ENCODE measurements around the gene IGSF6. TPM values are rescaled to one million over a fixed set of nuclear protein-coding genes. Genes with fewer than 3 reads are reported as not detected.
"Not testable (repeated sequence)": the region's sequence is repeated elsewhere in the genome, so short reads cannot be mapped to it uniquely, and the experiment has no call there.

Gene IGSF6
- total and polyA plus RNA-seq, 2 donors: 1.4 to 4.0 TPM

DNA sequence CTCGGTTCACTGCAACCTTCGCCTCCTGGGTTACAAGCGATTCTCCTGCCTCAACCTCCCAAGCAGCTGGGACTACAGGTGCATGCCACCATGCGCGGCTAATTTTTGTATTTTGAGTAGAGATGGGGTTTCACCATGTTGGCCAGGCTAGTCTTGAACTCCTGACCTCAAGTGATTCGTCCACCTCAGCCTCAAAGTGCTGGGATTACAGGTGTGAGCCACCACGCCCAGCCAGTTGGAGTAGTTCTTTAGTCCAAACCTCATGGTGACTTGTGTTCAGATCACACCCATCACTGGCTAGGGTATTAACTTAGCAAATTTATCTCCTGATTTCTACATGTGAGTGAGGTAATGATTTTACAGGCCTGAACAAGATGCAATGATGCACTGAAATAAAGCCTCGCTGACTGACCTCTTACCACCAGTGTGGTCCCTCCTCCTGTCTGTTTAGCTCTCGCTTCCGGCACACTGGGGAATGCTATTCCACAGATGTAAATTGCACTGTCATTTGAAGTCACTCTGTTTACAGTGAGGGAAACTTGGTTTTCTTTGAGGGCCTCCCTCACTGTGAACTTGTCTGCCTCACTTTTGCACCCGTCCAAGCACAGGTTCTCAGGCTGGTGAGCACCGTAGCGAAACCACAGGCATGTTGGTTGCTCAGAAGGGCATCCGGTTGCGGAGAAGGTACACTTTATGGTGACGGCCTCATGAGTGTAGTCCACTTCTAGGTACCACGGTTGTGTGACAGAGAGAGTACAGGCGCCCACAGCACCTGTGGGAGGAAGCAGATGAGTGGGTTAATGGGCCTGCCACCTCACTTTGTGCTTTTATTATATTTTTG is 5.5 kb downstream of the IGSF6 start:
- 92% methylated on average over 18 of the region's 18 CpGs for WGBS
- DNase-seq (ENCODE audit: extremely low spot score): no peak
- Histone ChIP-seq H3K4me1 (ENCODE audit: insufficient read depth) (no peaks in the 10 kb centered on the region), H3K4me3 (ENCODE audit: low read depth, low read length) (no peak overlapping the region), H3K27ac (ENCODE audit: low read depth) (no peak overlapping the region), H3K36me3 (ENCODE audit: insufficient read depth) (no peaks in the 10 kb centered on the region)

DNA sequence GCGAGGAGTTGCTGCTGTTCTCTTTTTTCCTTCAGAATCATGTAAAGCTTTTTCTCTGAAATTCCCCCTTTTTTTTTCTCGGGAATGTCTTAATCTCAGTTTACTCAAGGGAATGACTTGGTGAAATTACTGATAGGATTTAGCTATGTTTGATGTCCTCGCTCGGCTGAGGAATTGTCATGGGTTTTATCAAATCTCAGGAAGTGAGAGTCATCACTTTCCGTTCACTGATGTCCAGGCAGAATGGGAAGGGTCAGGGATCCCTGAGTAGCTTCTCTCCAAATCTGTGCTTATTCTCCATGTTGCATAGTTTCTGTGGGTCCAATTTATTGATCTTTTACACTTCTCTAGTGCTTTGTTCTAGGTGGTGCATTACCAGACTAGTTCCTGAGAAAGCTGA is 6.3 kb downstream of the IGSF6 start:
- DNase-seq (ENCODE audit: extremely low spot score): no peak
- peak overlapping the region; percentile 8 for H3K4me3 ChIP-seq (ENCODE audit: low read depth, low read length)
- no peaks in the 10 kb centered on the region for H3K4me1 ChIP-seq (ENCODE audit: insufficient read depth)
- H3K36me3 ChIP-seq (ENCODE audit: insufficient read depth): no peaks in the 10 kb centered on the region
- WGBS: 49% methylated on average over 5 of the region's 5 CpGs
- H3K27ac ChIP-seq (ENCODE audit: low read depth): no peak overlapping the region

DNA sequence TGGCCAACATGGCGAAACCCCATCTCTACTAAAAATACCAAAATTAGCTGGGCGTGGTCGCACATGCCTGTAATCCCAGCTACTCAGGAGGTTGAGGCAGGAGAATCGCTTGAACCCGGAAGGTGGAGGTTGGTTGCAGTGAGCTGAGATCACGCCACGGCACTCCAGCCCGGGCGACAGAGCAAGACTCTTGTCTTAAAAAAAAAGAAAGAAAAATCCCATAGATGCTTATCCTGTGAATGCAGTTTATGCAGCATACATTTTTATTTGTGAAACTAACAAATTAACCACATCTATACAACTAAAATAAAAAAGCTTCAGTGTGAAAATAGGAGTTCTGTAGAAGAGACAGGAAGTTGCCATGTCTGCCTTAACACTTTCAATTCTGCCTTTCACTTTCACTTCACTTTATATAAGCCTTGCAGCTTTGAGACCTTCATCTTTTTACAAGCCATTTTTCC is 7.1 kb downstream of the IGSF6 start:
- no peak overlapping the region for H3K27ac ChIP-seq (ENCODE audit: low read depth)
- no peak for DNase-seq (ENCODE audit: extremely low spot score)
- H3K36me3 ChIP-seq (ENCODE audit: insufficient read depth): no peaks in the 10 kb centered on the region
- 65% methylated on average over 9 of the region's 9 CpGs for WGBS
- no peaks in the 10 kb centered on the region for H3K4me1 ChIP-seq (ENCODE audit: insufficient read depth)
- peak overlapping the region; percentile 23 for H3K4me3 ChIP-seq (ENCODE audit: low read depth, low read length)

DNA sequence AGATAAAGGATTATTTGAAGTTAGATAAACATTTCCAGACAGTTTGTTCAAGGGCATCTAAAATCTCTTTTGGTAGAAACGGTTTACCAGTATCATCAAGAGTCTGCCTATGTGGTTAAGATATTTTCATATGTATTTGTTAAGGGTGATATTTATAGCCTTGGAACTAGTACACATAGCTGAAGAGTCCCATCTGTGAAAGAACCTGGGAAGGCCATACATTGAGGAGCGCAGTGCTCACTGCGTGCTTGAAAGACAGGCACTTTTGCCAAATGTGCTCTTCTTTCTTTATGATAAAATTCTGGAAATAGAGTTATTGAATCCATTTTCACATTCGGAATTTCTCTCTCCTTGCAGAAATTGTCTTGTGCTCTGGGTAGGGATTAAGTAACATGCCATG is 7.7 kb downstream of the IGSF6 start:
- Histone ChIP-seq H3K36me3 (ENCODE audit: insufficient read depth) (no peaks in the 10 kb centered on the region), H3K4me1 (ENCODE audit: insufficient read depth) (no peaks in the 10 kb centered on the region), H3K4me3 (ENCODE audit: low read depth, low read length) (no peak overlapping the region), H3K27ac (ENCODE audit: low read depth) (no peak overlapping the region)
- DNase-seq (ENCODE audit: extremely low spot score): no peak
- 68% methylated on average over 4 of the region's 4 CpGs for WGBS

DNA sequence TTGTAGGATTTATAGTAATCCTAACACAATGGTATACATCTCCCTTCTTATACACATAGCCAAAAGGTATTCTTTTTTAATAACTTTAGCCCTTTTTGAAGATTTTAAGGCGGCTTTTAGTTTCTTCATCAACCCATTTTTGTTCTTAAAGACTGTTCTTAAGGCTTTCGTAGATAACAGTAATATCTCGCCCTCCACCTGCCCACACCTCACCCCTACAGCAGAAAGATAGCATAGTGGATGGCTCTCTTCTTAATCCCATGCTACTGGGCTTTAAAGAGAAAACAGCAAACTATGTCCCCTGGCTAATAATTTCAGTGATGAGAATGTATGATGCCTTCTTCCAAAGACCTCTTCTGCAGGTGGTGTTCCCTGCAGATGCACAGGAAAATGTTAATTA is 8.6 kb downstream of the IGSF6 start:
- WGBS: 99% methylated on average over 3 of the region's 3 CpGs

DNA sequence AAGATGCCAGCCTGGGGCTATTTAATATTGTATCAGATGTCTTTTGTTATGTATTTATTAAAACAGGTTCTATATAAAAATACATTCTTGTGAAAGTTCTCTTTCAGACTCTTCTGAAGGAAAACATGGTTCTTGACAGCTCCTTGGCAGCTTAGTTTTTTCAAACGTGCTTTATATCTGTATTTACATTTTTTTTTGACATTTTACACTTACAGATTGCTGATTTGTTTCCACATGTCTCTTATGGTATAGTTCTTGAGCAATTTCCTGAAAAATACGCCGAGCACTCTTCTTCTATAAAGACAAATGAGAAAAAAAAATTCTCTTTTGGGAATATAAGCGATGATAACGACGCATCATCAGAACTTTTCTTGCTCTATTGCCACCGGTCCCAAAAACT is 9.5 kb downstream of the IGSF6 start:
- no peak overlapping the region for H3K27ac ChIP-seq (ENCODE audit: low read depth)
- H3K36me3 ChIP-seq (ENCODE audit: insufficient read depth): no peaks in the 10 kb centered on the region
- DNase-seq (ENCODE audit: extremely low spot score): no peak
- no peaks in the 10 kb centered on the region for H3K4me1 ChIP-seq (ENCODE audit: insufficient read depth)
- WGBS: 67% methylated on average over 7 of the region's 7 CpGs
- H3K4me3 ChIP-seq (ENCODE audit: low read depth, low read length): no peak overlapping the region

More for the DNA sequence above, 8.6 kb downstream of the IGSF6 start:
- Histone ChIP-seq H3K27ac (ENCODE audit: low read depth) (no peak overlapping the region), H3K4me1 (ENCODE audit: insufficient read depth) (no peaks in the 10 kb centered on the region), H3K36me3 (ENCODE audit: insufficient read depth) (no peaks in the 10 kb centered on the region), H3K4me3 (ENCODE audit: low read depth, low read length) (no peak overlapping the region)
- no peak for DNase-seq (ENCODE audit: extremely low spot score)

- WGBS: 52% methylated on average over 6 of the region's 6 CpGs
- Histone ChIP-seq H3K36me3 (ENCODE audit: insufficient read depth) (no peaks in the 10 kb centered on the region), H3K4me3 (ENCODE audit: low read depth, low read length) (no peak overlapping the region), H3K4me1 (ENCODE audit: insufficient read depth) (no peaks in the 10 kb centered on the region), H3K27ac (ENCODE audit: low read depth) (no peak overlapping the region)
- no peak for DNase-seq (ENCODE audit: extremely low spot score)
These were observed 10.5 kb downstream of the IGSF6 start for GRCh38 chr16:21641916-21642315.

- WGBS: 92% methylated on average over 2 of the region's 2 CpGs
- H3K36me3 ChIP-seq (ENCODE audit: insufficient read depth): no peaks in the 10 kb centered on the region
- no peak overlapping the region for H3K27ac ChIP-seq (ENCODE audit: low read depth)
- no peak for DNase-seq (ENCODE audit: extremely low spot score)
- H3K4me1 ChIP-seq (ENCODE audit: insufficient read depth): no peaks in the 10 kb centered on the region
- no peak overlapping the region for H3K4me3 ChIP-seq (ENCODE audit: low read depth, low read length)
These were observed 12.9 kb downstream of the IGSF6 start for GRCh38 chr16:21639493-21639892.

GRCh38 chr16:21638573-21638975 is 13.8 kb downstream of the IGSF6 start:
- Histone ChIP-seq H3K4me1 (ENCODE audit: insufficient read depth) (no peaks in the 10 kb centered on the region), H3K36me3 (ENCODE audit: insufficient read depth) (no peaks in the 10 kb centered on the region), H3K27ac (ENCODE audit: low read depth) (no peak overlapping the region), H3K4me3 (ENCODE audit: low read depth, low read length) (no peak overlapping the region)
- DNase-seq (ENCODE audit: extremely low spot score): no peak
- 64% methylated on average over 4 of the region's 4 CpGs for WGBS

DNA sequence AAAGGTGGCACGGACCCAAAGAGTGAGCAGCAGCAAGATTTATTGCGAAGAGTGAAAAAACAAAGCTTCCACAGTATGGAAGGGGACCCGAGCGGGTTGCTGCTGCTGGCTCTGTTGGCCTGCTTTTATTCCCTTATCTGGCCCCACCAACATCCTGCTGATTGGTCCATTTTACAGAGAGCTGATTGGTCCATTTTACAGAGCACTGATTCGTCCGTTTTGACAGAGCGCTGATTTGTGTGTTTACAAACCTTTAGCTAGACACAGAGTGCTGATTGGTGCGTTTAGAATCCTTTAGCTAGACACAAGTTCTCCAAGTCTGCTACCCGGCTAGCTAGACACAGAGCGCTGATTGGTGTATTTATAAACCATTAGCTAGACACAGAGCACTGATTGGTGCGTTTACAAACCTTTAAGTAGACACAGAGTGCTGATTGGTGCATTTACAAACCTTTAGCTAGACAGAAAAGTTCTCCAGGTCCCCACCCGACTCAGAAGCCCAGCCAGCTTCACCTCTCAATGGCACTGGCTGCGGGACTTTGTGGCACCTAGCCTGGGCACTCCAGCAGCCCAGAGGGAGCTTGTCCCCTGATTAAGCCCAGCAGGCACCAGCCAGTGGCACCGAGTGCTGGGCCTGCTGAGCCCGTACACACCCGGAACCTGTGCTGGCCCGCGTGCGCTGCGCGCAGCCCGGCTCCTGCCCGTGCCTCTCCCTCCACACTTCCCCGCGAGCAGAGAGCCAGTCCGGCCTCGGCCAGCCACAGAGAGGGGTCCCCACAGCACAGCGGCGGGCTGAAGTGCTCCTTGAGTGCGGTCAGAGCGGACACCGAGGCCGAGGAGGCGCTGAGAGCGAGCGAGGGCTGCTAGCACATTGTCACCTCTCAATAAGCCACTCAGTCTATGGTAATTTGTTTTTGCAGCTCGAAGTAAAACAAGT is 15.1 kb downstream of the IGSF6 start:
- H3K27ac ChIP-seq (ENCODE audit: low read depth): no peak overlapping the region
- H3K4me3 ChIP-seq (ENCODE audit: low read depth, low read length): no peak overlapping the region
- no peaks in the 10 kb centered on the region for H3K36me3 ChIP-seq (ENCODE audit: insufficient read depth)
- DNase-seq (ENCODE audit: extremely low spot score): no peak
- WGBS: 95% methylated on average over 37 of the region's 37 CpGs
- H3K4me1 ChIP-seq (ENCODE audit: insufficient read depth): no peaks in the 10 kb centered on the region

DNA sequence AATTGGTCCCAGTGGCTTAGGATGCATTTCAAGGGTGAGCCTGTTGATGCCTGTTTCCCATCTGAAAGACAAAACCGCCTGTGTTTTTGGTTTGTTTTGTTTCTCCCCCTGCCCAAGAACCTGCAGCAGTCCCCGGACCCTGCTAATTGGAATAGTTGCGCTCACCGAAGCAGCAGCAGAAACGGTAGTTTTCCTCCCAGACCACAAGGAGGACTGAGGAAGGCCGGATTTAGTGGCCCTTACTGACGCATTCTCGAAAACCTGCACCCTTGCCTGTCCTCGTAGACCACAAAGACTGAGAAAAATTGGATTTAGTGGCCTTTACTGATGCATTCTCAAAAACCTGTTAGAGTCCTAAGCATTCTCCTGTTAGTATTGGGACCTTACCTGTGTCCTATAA is 16.7 kb downstream of the IGSF6 start:
- DNase-seq (ENCODE audit: extremely low spot score): not testable (repeated sequence)
- WGBS: 88% methylated on average over 9 of the region's 9 CpGs

DNA sequence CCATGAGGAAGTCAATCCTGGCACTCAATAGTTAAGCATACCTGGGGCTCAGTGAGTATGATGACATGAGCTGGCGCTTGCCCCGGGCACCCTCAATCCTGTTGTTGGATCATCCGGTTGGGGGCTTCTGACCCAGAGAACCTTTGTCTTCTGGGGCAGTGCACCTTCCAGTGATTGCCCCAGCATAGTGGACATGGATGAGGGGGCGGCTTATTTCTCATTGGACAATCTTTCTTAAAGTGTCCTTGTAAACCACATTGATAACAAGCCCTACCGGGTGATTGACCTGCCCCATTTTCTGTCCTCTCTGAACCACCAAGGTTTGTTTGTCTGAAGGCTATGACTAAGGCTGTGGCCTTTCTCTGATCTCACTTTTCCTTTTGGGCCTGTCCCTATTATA is 18.2 kb downstream of the IGSF6 start:
- no peak for DNase-seq (ENCODE audit: extremely low spot score)
- WGBS: 90% methylated on average over 5 of the region's 5 CpGs
- Histone ChIP-seq H3K4me1 (ENCODE audit: insufficient read depth) (peaks cover 2% of the 10 kb centered on the region), H3K36me3 (ENCODE audit: insufficient read depth) (peaks cover 3% of the 10 kb centered on the region), H3K27ac (ENCODE audit: low read depth) (no peak overlapping the region), H3K4me3 (ENCODE audit: low read depth, low read length) (no peak overlapping the region)

More for the DNA sequence above, 16.7 kb downstream of the IGSF6 start:
- not testable (repeated sequence) for H3K27ac ChIP-seq (ENCODE audit: low read depth); H3K4me3 ChIP-seq (ENCODE audit: low read depth, low read length); H3K4me1 ChIP-seq (ENCODE audit: insufficient read depth); H3K36me3 ChIP-seq (ENCODE audit: insufficient read depth)

- not testable (repeated sequence) for H3K36me3 ChIP-seq (ENCODE audit: insufficient read depth); H3K27ac ChIP-seq (ENCODE audit: low read depth); H3K4me3 ChIP-seq (ENCODE audit: low read depth, low read length); H3K4me1 ChIP-seq (ENCODE audit: insufficient read depth); DNase-seq (ENCODE audit: extremely low spot score)
- WGBS: 92% methylated on average over 5 of the region's 5 CpGs
These were observed 20.3 kb downstream of the IGSF6 start for GRCh38 chr16:21631951-21632575.
